KMS-11 (cell line): ENCODE measurements around the gene CLEC1B.
"Not testable (repeated sequence)": the region's sequence is repeated elsewhere in the genome, so short reads cannot be mapped to it uniquely, and the experiment has no call there.

Experiments used
- H2AFZ ChIP-seq: fragments of 200-600 bp; sonication (generic); 2 replicates; pipeline ENCODE4 v1.6.1; 2016; ENCODE audit warnings: antibody characterized with exemption, mixed run types, low read depth
- H3K27ac ChIP-seq: fragments of 200-600 bp; sonication (generic); 2 replicates; pipeline ENCODE4 v1.6.1; 2016; ENCODE audit warnings: mild to moderate bottlenecking, mixed run types
- H3K27me3 ChIP-seq: fragments of 200-600 bp; sonication (generic); 2 replicates; pipeline ENCODE4 v1.6.1; 2017; ENCODE audit warnings: mild to moderate bottlenecking, low read depth, mixed run types, moderate library complexity; ENCODE audit not compliant: insufficient read depth
- H3K36me3 ChIP-seq: fragments of 200-600 bp; sonication (generic); 2 replicates; pipeline ENCODE4 v1.6.1; 2017; ENCODE audit warnings: mild to moderate bottlenecking, mixed run types; ENCODE audit not compliant: insufficient read depth
- H3K4me1 ChIP-seq: fragments of 200-600 bp; sonication (generic); 2 replicates; pipeline ENCODE4 v1.6.1; 2016; ENCODE audit warnings: mild to moderate bottlenecking, low read depth, mixed run types; ENCODE audit not compliant: poor library complexity, severe bottlenecking
- H3K4me2 ChIP-seq: fragments of 200-600 bp; sonication (generic); 2 replicates; pipeline ENCODE4 v1.7.0; 2016; ENCODE audit warnings: mild to moderate bottlenecking, mixed run types
- H3K4me3 ChIP-seq: fragments of 200-600 bp; sonication (generic); IDR thresholded peaks from 2 replicates; pipeline ENCODE4 v1.6.1; 2017; ENCODE audit warnings: low read depth, low read length, mixed read lengths; ENCODE audit not compliant: insufficient read depth
- H3K79me2 ChIP-seq: fragments of 200-600 bp; sonication (generic); 2 replicates; pipeline ENCODE4 v1.6.1; 2016; ENCODE audit warnings: low read depth, mixed run types; ENCODE audit not compliant: insufficient read depth
- H3K9ac ChIP-seq: fragments of 200-600 bp; sonication (generic); 2 replicates; pipeline ENCODE4 v1.6.1; 2016; ENCODE audit warnings: mild to moderate bottlenecking, mixed run types
- H4K20me1 ChIP-seq: fragments of 200-600 bp; sonication (generic); 2 replicates; pipeline ENCODE4 v1.6.1; 2016; ENCODE audit warnings: mild to moderate bottlenecking, mixed run types; ENCODE audit not compliant: insufficient read depth
- CTCF ChIP-seq: fragments of 200-600 bp; sonication (generic); conservative IDR thresholded peaks from 2 replicates; pipeline ENCODE4 v1.6.1; 2017; ENCODE audit warnings: low read depth, mild to moderate bottlenecking, antibody characterized with exemption, low read length, moderate library complexity, mixed read lengths

The CLEC1B gene

GRCh38 chr12:10031771-10032175 is 32.9 kb upstream of the CLEC1B start:
- H3K27me3 ChIP-seq, result no peaks in the 10 kb centered on the region
- H3K36me3 ChIP-seq, result no peaks in the 10 kb centered on the region
- no peak for TF ChIP-seq CTCF
- no peak overlapping the region for H2AFZ ChIP-seq
- no peak overlapping the region for H3K4me2 ChIP-seq
- no peaks in the 10 kb centered on the region for H4K20me1 ChIP-seq
- H3K4me1 ChIP-seq, result peaks cover 9% of the 10 kb centered on the region
- H3K79me2 ChIP-seq, result no peaks in the 10 kb centered on the region
- H3K9ac ChIP-seq, result no peak overlapping the region
- no peak overlapping the region for H3K4me3 ChIP-seq
- no peak overlapping the region for H3K27ac ChIP-seq

- H4K20me1 ChIP-seq, result no peaks in the 10 kb centered on the region
- no peak for TF ChIP-seq CTCF
- H3K36me3 ChIP-seq, result no peaks in the 10 kb centered on the region
- no peak overlapping the region for H3K4me2 ChIP-seq
- no peaks in the 10 kb centered on the region for H3K27me3 ChIP-seq
- no peak overlapping the region for H2AFZ ChIP-seq
- H3K4me3 ChIP-seq, result no peak overlapping the region
- peaks cover 9% of the 10 kb centered on the region for H3K4me1 ChIP-seq
- H3K79me2 ChIP-seq, result no peaks in the 10 kb centered on the region
- no peak overlapping the region for H3K9ac ChIP-seq
- H3K27ac ChIP-seq, result no peak overlapping the region
Measured at GRCh38 chr12:10031321-10031720, 32.4 kb upstream of the CLEC1B start.

GRCh38 chr12:10030446-10030845 is 31.5 kb upstream of the CLEC1B start, which contains the start of gene CLEC9A:
CLEC9A (plus strand) TSS chr12:10030682; CDS start chr12:10052688, 22,006 bp downstream.
- Histone ChIP-seq H3K4me3 (no peak within 1 kb of the TSS), H3K4me1 (peaks cover 9% of the 10 kb centered on the region), H3K9ac (no peak within 1 kb of the TSS), H3K4me2 (no peak within 1 kb of the TSS), H3K27ac (no peak within 1 kb of the TSS), H3K27me3 (no peaks in the 10 kb centered on the region), H4K20me1 (no peaks in the 10 kb centered on the region), H3K36me3 (no peaks in the 10 kb centered on the region), H2AFZ (no peak within 1 kb of the TSS), H3K79me2 (no peaks in the 10 kb centered on the region)
- no peak for TF ChIP-seq CTCF

DNA sequence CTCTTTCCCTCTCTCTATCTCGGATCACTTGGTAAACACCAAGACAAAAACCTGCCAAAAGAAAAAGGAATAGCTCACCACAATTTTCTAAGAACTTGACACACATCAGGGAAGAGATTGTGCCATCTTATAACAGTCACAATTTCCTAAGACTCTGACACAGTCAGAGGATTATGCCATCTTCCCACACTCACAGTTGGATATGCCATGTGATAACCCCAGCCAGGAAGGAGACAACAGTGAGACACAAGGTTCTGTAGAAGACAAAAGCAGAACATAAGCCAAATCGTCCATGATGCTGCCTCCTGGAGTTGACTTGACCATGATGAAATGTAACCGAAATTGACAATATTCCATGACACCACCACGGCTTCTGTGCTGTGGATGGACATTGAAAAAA is 28.8 kb upstream of the CLEC1B start:
- Histone ChIP-seq H3K4me2 (no peak overlapping the region), H3K27me3 (no peaks in the 10 kb centered on the region), H3K4me1 (no peaks in the 10 kb centered on the region), H3K79me2 (no peaks in the 10 kb centered on the region), H4K20me1 (no peaks in the 10 kb centered on the region), H3K4me3 (no peak overlapping the region), H3K36me3 (no peaks in the 10 kb centered on the region), H2AFZ (no peak overlapping the region), H3K9ac (no peak overlapping the region), H3K27ac (no peak overlapping the region)
- TF ChIP-seq CTCF, result no peak

- H4K20me1 ChIP-seq, result no peaks in the 10 kb centered on the region
- H3K4me1 ChIP-seq, result no peaks in the 10 kb centered on the region
- no peak overlapping the region for H3K4me2 ChIP-seq
- no peak overlapping the region for H3K4me3 ChIP-seq
- no peaks in the 10 kb centered on the region for H3K79me2 ChIP-seq
- H3K27ac ChIP-seq, result no peak overlapping the region
- H2AFZ ChIP-seq, result no peak overlapping the region
- H3K36me3 ChIP-seq, result no peaks in the 10 kb centered on the region
- no peak overlapping the region for H3K9ac ChIP-seq
- TF ChIP-seq CTCF, result no peak
- no peaks in the 10 kb centered on the region for H3K27me3 ChIP-seq
Measured at GRCh38 chr12:10027311-10027710, 28.4 kb upstream of the CLEC1B start.

DNA sequence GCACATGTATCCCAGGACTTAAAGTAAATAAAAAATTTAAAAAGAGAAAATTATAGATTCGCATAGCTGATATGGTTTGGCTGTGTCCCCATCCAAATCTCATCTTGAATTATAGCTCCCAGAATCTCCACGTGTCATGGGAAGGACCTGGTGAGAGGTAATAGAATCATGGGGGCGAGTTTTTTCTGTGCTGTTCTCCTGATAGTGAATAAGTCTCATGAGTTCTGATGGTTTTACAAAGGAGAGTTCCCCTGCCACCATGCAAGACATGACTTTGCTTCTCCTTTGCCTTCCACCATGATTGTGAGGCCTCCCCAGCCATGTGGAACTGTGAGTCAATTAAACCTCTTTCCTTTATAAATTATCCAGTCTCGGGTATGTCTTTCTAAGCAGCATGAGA is 27.7 kb upstream of the CLEC1B start:
- not testable (repeated sequence) for H3K4me3 ChIP-seq, H3K27me3 ChIP-seq, H3K79me2 ChIP-seq, H3K36me3 ChIP-seq, H4K20me1 ChIP-seq, H2AFZ ChIP-seq, H3K9ac ChIP-seq, H3K4me1 ChIP-seq, H3K4me2 ChIP-seq, H3K27ac ChIP-seq
